HG03432 (cell line): ENCODE data around the gene EIF3C.
"Not testable (repeated sequence)": the region's sequence is repeated elsewhere in the genome, so short reads cannot be mapped to it uniquely, and the experiment has no call there.

Experiments used
- ATAC-seq: cut with Tn5 transposase; IDR thresholded peaks from one replicate; pipeline ENCODE4 v1.9.1; 2021; ENCODE audit warnings: mild to moderate bottlenecking, moderate library complexity; ENCODE audit not compliant: unreplicated experiment

The EIF3C gene

DNA sequence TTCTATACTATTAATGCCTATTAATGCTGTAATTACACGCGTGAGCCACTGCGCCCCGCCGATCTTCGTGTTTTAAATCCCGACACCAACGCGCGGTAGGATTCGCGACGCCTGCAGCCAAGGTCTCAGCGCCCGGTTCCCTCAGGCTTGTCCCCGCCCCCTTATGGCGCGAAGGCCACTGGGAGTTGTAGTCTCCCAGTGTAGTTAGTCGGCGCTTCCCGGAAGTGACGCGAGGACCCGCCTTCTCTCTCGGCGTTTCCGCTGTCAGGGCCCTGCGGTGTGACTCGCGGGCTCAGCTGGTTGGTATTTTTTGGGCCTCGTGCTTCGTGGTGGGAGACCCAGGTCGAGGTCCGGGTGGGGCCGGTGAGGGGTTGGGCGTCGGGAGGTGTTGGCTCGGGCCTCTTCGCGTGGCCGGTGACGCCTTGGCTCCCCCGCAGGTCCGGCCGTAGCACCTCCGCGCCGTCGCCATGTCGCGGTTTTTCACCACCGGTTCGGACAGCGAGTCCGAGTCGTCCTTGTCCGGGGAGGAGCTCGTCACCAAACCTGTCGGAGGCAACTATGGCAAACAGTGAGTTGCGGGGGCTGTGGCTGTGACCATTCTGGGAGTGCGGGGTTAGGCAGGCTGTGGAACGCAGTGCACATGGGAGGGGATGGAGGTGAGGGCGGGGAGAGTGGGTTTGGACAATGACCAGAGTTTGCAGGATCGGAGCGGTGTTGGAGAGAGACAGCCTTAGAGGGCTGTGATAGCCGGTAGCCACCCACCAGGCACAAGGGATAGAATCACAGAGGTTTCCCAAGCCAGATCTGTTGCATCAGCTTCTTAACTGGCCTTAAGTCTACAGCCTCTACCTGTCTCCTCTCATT lies at the start of gene EIF3C:
TSS of gene EIF3C (plus strand) at position 245 of the 864 bp plus-strand sequence. CDS start at position 468, 223 bp downstream.
- ATAC-seq = peak; percentile 97

DNA sequence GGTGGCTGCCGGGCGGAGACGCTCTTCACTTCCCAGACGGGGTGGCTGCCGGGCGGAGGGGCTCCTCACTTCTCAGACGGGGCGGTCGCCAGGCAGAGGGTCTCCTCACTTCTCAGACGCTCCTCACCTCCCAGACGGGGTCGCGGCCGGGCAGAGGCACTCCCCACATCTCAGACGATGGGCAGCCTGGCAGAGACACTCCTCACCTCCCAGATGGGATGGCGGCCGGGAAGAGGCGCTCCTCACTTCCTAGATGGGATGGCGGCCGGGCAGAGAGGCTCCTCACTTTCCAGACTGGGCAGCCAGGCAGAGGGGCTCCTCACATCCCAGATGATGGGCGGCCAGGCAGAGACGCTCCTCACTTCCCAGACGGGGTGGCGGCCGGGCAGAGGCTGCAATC lies 45.0 kb upstream of the EIF3C start:
- ATAC-seq = not testable (repeated sequence)

GRCh38 chr16:28667480-28667879 lies 43.8 kb upstream of the EIF3C start:
- not testable (repeated sequence) for ATAC-seq

DNA sequence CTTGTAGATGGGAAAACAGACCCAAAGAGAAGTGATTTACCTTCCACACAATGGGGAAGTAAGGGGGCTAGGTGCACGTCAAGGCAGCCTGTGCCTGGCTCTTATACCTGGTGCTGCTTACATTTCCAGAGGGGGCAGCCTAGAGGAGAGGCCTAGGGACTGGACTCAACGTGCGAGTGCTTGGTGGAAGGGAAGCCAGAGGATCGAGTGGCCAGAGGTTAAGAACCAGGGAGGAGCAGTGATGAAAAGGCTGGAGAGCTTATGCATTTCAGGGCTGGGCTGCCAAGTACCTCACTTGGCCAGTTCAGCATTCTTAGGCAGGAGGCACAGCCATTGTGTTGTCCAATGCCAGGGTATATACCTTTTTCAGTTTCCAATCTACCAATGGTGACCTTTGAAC lies 43.1 kb upstream of the EIF3C start:
- ATAC-seq = not testable (repeated sequence)

DNA sequence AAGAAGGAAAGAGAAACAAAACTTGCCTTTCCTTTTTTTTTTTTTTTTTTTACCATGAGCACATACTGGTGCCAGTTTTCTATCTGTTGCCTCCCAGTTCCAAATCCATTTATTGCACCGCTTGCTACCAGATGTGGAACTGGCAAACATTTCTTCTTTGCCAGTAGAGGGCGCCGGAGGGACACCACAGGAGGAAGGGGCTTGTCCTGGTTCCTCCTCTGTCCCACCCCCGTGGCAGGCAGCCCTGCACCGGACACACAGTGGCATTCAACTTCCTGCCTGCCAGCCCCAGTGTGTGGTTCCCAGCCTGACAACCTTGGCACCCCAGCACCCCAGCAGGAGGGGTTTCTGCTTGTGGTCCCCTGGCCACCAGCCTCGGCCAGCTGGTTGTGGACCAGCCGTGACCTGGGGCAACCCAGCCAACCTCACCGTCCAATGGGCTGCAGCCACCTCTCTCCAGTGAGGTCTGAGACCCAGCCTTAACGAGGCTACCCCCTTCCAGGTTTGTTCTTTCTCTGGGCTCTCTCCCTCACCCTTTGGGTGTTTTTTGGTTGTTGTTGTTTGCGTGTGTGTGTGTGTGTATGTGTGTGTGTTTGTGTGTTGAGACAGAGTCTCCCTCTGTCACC lies 22.8 kb upstream of the EIF3C start:
- peak; percentile 80 for ATAC-seq

- not testable (repeated sequence) for ATAC-seq
These were observed 21.8 kb upstream of the EIF3C start for GRCh38 chr16:28689425-28689824.

DNA sequence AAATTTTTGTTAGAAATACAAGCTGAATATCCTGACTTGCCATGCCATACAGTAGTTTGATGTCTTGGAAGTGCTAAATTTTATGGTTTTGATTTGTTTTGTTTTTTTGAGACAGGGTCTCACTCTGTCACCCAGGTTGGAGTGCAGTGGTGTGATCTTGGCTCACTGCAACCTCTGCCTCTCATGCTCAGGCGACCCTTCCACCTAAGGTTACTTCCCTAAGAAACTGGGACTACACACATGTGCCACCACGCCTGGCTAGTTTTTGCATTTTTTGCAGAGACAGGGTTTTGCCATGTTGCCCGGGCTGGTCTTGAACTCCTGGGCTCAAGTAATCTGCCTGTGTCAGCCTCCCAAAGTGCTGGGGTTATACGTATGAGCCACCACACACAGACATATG lies 19.5 kb upstream of the EIF3C start:
- not testable (repeated sequence) for ATAC-seq

GRCh38 chr16:28693257-28693950 lies 17.9 kb upstream of the EIF3C start:
- not testable (repeated sequence) for ATAC-seq

DNA sequence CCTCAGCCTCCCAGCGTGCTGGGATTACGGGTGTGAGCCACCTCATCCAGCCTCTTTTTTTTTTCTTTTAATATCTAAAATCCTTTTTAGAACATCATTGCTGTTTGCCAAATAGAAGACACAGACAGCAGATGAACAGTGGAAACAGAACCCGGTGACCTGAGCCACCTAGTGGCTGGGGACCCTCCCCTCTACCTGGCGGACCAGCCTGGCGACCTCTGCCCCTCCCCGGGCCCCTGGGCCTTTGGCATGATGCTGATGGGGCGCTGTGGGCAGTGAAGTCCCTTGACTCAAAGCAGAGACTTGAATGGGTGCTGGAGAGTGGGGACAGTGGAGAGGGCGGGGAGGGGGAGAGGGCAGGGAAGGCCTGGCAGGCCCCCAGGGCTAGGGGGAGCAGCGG lies 11.5 kb upstream of the EIF3C start:
- ATAC-seq = not testable (repeated sequence)

DNA sequence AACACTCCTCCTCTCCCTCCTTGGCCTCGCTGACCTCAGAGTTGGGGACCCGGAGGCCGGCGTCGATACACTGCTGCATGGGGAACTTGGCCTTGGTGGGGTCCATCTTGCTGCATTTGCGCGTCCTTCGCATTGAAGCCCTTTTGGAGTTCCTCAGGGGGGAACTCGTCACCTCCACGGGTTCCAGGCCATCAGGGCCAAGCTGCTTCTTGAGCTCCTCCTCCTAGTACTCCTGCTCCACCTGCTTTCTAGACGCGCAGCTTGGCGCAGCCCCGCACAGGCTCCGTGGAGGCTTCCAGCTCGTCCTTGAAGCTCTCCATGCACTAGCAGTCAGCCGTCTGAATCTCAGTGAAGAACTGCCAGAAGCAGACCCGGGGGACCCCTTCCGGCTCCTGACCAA lies 10.9 kb upstream of the EIF3C start:
- not testable (repeated sequence) for ATAC-seq

GRCh38 chr16:28701384-28701783 lies 9.9 kb upstream of the EIF3C start:
- not testable (repeated sequence) for ATAC-seq

- not testable (repeated sequence) for ATAC-seq
These were observed 7.0 kb upstream of the EIF3C start for GRCh38 chr16:28704246-28704645.

- not testable (repeated sequence) for ATAC-seq
These were observed 11.8 kb downstream of the EIF3C start for GRCh38 chr16:28722852-28723650.

DNA sequence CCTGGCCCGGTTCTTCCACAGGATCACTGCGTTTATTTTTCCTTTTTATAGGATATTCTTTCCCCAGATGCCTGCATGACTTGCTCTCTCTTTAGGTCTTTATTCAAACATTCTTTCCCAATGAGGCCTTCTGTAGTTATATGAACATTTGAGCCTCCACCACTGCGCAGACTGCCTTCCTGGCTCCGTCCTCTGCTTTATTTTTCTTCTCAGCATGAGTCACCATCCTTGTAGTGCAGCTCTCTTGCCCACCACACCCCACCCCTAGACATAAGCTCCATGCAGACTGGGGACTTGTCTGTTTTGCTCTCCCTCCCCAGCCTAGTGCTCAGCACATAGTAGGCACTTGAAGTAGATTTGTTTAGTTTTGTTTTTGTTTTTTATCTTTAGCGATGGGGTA lies 20.0 kb downstream of the EIF3C start:
- not testable (repeated sequence) for ATAC-seq

GRCh38 chr16:28732455-28733124 lies 21.3 kb downstream of the EIF3C start:
- ATAC-seq = not testable (repeated sequence)

GRCh38 chr16:28739787-28740186 lies 28.5 kb downstream of the EIF3C start:
- not testable (repeated sequence) for ATAC-seq

DNA sequence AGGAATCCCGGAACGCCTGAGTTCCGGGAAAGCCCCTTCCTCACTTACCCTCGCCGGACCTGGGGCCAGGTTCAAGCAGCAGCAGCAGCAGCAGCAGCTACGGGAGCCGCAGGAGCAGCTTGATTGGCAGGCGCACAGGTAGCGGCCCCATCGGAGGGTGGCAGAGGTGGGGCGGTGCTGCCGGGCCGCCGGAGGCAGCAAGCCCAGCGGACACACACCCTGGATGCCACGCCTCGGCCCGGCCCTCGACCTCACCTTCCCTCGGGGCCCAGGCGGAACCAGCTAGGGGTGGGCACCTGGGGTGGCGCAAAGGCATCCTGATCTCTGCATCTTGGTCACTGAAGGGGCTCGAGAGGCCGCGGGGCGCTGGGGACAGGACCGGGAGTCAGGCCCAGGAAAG lies 29.4 kb downstream of the EIF3C start:
- ATAC-seq = not testable (repeated sequence)

- not testable (repeated sequence) for ATAC-seq
These were observed 30.0 kb downstream of the EIF3C start for GRCh38 chr16:28741295-28741694.

DNA sequence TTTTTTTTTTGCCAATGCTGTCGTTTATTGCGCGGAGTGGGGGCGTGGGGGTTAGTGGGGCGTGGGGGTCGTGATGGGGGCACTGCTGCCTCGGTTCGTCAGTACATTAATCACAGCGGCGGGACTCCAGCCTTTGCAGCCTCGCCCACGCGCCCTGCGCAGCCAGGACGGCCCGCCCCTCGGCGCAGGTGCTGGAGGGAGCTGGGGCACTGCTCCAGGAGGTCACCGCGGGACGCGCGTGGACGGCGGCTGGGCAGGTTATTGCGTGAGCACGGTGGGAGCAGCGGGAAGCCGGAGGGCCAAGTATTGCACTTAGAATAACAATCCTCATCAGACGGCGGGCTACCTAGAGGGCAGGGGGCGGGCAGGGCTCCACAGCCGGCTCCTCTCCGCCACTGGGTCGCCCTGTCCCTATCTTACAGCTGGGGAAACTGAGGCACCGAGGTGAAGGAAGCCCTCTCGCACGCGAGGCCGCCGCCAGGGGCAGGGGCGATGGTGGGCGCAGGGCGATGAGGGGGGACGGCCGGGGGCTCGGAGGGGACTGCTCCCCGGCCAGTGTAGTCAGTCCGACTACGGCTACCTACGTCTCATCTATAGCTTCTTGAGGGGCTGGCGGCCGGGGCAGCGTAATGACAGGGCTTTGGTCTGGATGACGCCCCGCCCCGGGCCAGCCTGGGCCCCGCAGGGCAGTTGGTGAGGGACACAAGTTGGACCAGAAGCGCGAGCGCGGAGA lies 35.5 kb downstream of the EIF3C start:
- not testable (repeated sequence) for ATAC-seq
